ENCODE data around the gene GLIS1. TPM values are rescaled to one million over a fixed set of nuclear protein-coding genes. Genes with fewer than 3 reads are reported as not detected.
A peak's percentile ranks its signal among the peaks of the same experiment; 100 is the strongest.

The GLIS1 gene
- total and polyA plus RNA-seq, 2 experiments from 2014 or later, result 0.26 to 0.31 TPM

- no peak overlapping the region for H3K27ac Mint-ChIP-seq
- peak; percentile 16; the same call in 1 of the 3 replicates for ATAC-seq
- H3K4me2 ChIP-seq, result no peak overlapping the region
- 0 out of 3 replicates have a peak, but pooled peaks cover 3% of the 10 kb centered on the region for H3K4me1 Mint-ChIP-seq
- H2AFZ ChIP-seq, result no peak overlapping the region
- H3F3A ChIP-seq (replicated peaks; ENCODE audit: low read depth), result no peaks in the 10 kb centered on the region
- peaks cover 6% of the 10 kb centered on the region for H3K27me3 Mint-ChIP-seq (ENCODE audit: insufficient read depth, low read depth, poor library complexity)
- peaks cover 4% of the 10 kb centered on the region; the same call in 1 of the 2 replicates for H3K4me1 ChIP-seq (ENCODE audit: insufficient read depth)
- no peaks in the 10 kb centered on the region for H3K9me2 ChIP-seq (ENCODE audit: insufficient read depth)
- H3K27ac ChIP-seq (ENCODE audit: low read depth), result no peak overlapping the region
- H3K27me3 ChIP-seq (ENCODE audit: insufficient read depth), result no peaks in the 10 kb centered on the region
- TF ChIP-seq CTCF (conservative IDR thresholded peaks at IDR 0.05; ENCODE audit: low read depth in 2 of 2), result peak in 1 of 2 experiments; percentile 41; a peak in 2 of 4 replicates
- TF ChIP-seq STAT1 (IDR thresholded peaks at IDR 0.05; ENCODE audit: unreplicated experiment), result no peak
- TF ChIP-seq REST (IDR thresholded peaks at IDR 0.05; ENCODE audit: unreplicated experiment), result no peak
- no peak for TF ChIP-seq POLR2AphosphoS5 (IDR thresholded peaks at IDR 0.05; ENCODE audit: low read depth)
- no peak for TF ChIP-seq ZNF114 (CRISPR knock-in tag; IDR thresholded peaks at IDR 0.05)
- H3K79me2 ChIP-seq (replicated peaks; ENCODE audit: insufficient read depth), result no peaks in the 10 kb centered on the region
- no peaks in the 10 kb centered on the region for H3K9me3 Mint-ChIP-seq
- no peak for DNase-seq (ENCODE audit: low spot score)
- no peak overlapping the region for H3K4me3 Mint-ChIP-seq
- no peaks in the 10 kb centered on the region for H4K20me1 ChIP-seq (replicated peaks; ENCODE audit: insufficient read depth)
- H3K36me3 Mint-ChIP-seq (ENCODE audit: low read depth), result no peaks in the 10 kb centered on the region
- no peak overlapping the region for H3K4me3 ChIP-seq
- H3K36me3 ChIP-seq (ENCODE audit: insufficient read depth), result no peaks in the 10 kb centered on the region
These were observed 102.3 kb downstream of the GLIS1 start for GRCh38 chr1:53636621-53637171.

- Histone ChIP-seq H3K36me3 (ENCODE audit: insufficient read depth) (no peaks in the 10 kb centered on the region), H3K9me2 (ENCODE audit: insufficient read depth) (no peaks in the 10 kb centered on the region), H3F3A (replicated peaks; ENCODE audit: low read depth) (no peaks in the 10 kb centered on the region), H3K27ac (ENCODE audit: low read depth) (no peak overlapping the region), H3K4me2 (no peak overlapping the region; the same call in 1 of the 2 replicates), H3K79me2 (replicated peaks; ENCODE audit: insufficient read depth) (no peaks in the 10 kb centered on the region), H3K27me3 (ENCODE audit: insufficient read depth) (no peaks in the 10 kb centered on the region), H3K4me1 (ENCODE audit: insufficient read depth) (peaks cover 4% of the 10 kb centered on the region; the same call in 1 of the 2 replicates), H3K4me3 (no peak overlapping the region), H4K20me1 (replicated peaks; ENCODE audit: insufficient read depth) (no peaks in the 10 kb centered on the region), H2AFZ (no peak overlapping the region)
- H3K27me3 Mint-ChIP-seq (ENCODE audit: insufficient read depth, low read depth, poor library complexity), result peaks cover 3% of the 10 kb centered on the region
- H3K27ac Mint-ChIP-seq, result no peak overlapping the region
- peak; percentile 84 for ATAC-seq
- TF ChIP-seq ZNF114 (CRISPR knock-in tag; IDR thresholded peaks at IDR 0.05) (no peak), ZNF462 (CRISPR knock-in tag; IDR thresholded peaks at IDR 0.05) (peak; percentile 7; the same call in 1 of the 2 replicates)
- DNase-seq (ENCODE audit: low spot score), result peak; percentile 44
- no peaks in the 10 kb centered on the region for H3K9me3 Mint-ChIP-seq
- H3K36me3 Mint-ChIP-seq (ENCODE audit: low read depth), result no peaks in the 10 kb centered on the region
- H3K4me1 Mint-ChIP-seq, result no peaks in the 10 kb centered on the region
- no peak overlapping the region for H3K4me3 Mint-ChIP-seq
These were observed 104.4 kb downstream of the GLIS1 start for GRCh38 chr1:53634571-53634979.

Measured in GM23338 (cell line).